ENCODE data around the gene CD300LG. TPM values are rescaled to one million over a fixed set of nuclear protein-coding genes. Genes with fewer than 3 reads are reported as not detected.

Gene CD300LG
- polyA plus RNA-seq, 3 donors: not detected

- peaks cover 0 to 9% (median 2%) of the 10 kb centered on the region in 7 donors for H3K9me3 Mint-ChIP-seq
- H3K27me3 ChIP-seq (ENCODE audit: control insufficient read depth in 2 of 2, insufficient read depth in 2 of 2, low read length in 2 of 2): no peaks in the 10 kb centered on the region
- no peak for TF ChIP-seq CTCF (IDR thresholded peaks at IDR 0.05)
- H3K4me2 ChIP-seq (replicated peaks; ENCODE audit: extremely low read depth, low read length, poor library complexity, severe bottlenecking): no peak overlapping the region
- no peak overlapping the region for H2AFZ ChIP-seq (ENCODE audit: insufficient read depth, low read depth, low read length, poor library complexity, severe bottlenecking)
- peaks cover 5 to 15% (median 5%) of the 10 kb centered on the region in 3 donors for H3K27me3 Mint-ChIP-seq (ENCODE audit: low read depth in 3 of 3)
- no peaks in the 10 kb centered on the region for H3K4me1 ChIP-seq (ENCODE audit: control insufficient read depth in 1 of 2, insufficient read depth in 2 of 2, low read length in 2 of 2)
- intact Hi-C loops (cut with micrococcal nuclease): no loop called here
- peaks cover 0 to 7% of the 10 kb centered on the region in 2 donors for H3K9me3 ChIP-seq (replicated peaks in 1 of 2; ENCODE audit: control insufficient read depth in 1 of 2, insufficient read depth in 1 of 2, low read length in 2 of 2)
- 94% methylated on average over 2 of the region's 3 CpGs for WGBS (ENCODE audit: insufficient coverage)
- no peak overlapping the region for H3K4me3 Mint-ChIP-seq
- DNase-seq: no peak
- peaks cover 11% of the 10 kb centered on the region for H3K4me1 Mint-ChIP-seq
- H3K36me3 Mint-ChIP-seq: no peaks in the 10 kb centered on the region
- H3K4me3 ChIP-seq (replicated peaks in 1 of 3; ENCODE audit: low read depth in 2 of 3, low read length in 3 of 3): no peak overlapping the region
- H3K79me2 ChIP-seq (ENCODE audit: insufficient read depth, low read length): no peaks in the 10 kb centered on the region
- no peak overlapping the region for H3K27ac ChIP-seq (ENCODE audit: low read depth in 1 of 2, low read length in 2 of 2)
- H3K36me3 ChIP-seq (replicated peaks in 1 of 2; ENCODE audit: control insufficient read depth in 1 of 2, insufficient read depth in 2 of 2, low read length in 2 of 2): no peaks in the 10 kb centered on the region
- no peak overlapping the region for H3K9ac ChIP-seq (ENCODE audit: insufficient read depth, low read length, poor library complexity, severe bottlenecking)
- no peak overlapping the region for H3K27ac Mint-ChIP-seq
- no peaks in the 10 kb centered on the region for H4K20me1 ChIP-seq (ENCODE audit: insufficient read depth, low read length)
Observed at GRCh38 chr17:43856141-43856540, 9.2 kb downstream of the CD300LG start.

- H3K79me2 ChIP-seq (ENCODE audit: insufficient read depth, low read length): no peaks in the 10 kb centered on the region
- no peaks in the 10 kb centered on the region for H3K36me3 ChIP-seq (replicated peaks in 1 of 2; ENCODE audit: control insufficient read depth in 1 of 2, insufficient read depth in 2 of 2, low read length in 2 of 2)
- no peak for TF ChIP-seq CTCF (IDR thresholded peaks at IDR 0.05)
- H3K9ac ChIP-seq (ENCODE audit: insufficient read depth, low read length, poor library complexity, severe bottlenecking): no peak overlapping the region
- H4K20me1 ChIP-seq (ENCODE audit: insufficient read depth, low read length): no peaks in the 10 kb centered on the region
- H3K27me3 ChIP-seq (ENCODE audit: control insufficient read depth in 2 of 2, insufficient read depth in 2 of 2, low read length in 2 of 2): no peaks in the 10 kb centered on the region
- H3K4me2 ChIP-seq (replicated peaks; ENCODE audit: extremely low read depth, low read length, poor library complexity, severe bottlenecking): no peak overlapping the region
- no peak overlapping the region for H3K27ac ChIP-seq (ENCODE audit: low read depth in 1 of 2, low read length in 2 of 2)
- H3K27me3 Mint-ChIP-seq (ENCODE audit: low read depth in 3 of 3): peaks cover 5 to 15% (median 5%) of the 10 kb centered on the region in 3 donors
- 98% methylated on average over 5 of the region's 5 CpGs for WGBS (ENCODE audit: insufficient coverage)
- H3K4me1 ChIP-seq (ENCODE audit: control insufficient read depth in 1 of 2, insufficient read depth in 2 of 2, low read length in 2 of 2): no peaks in the 10 kb centered on the region
- H3K4me3 ChIP-seq (replicated peaks in 1 of 3; ENCODE audit: low read depth in 2 of 3, low read length in 3 of 3): no peak overlapping the region
- intact Hi-C loops (cut with micrococcal nuclease): no loop called here
- H3K36me3 Mint-ChIP-seq: no peaks in the 10 kb centered on the region
- H3K27ac Mint-ChIP-seq: no peak overlapping the region
- no peak overlapping the region for H2AFZ ChIP-seq (ENCODE audit: insufficient read depth, low read depth, low read length, poor library complexity, severe bottlenecking)
- H3K4me3 Mint-ChIP-seq: no peak overlapping the region
- peaks cover 0 to 7% of the 10 kb centered on the region in 2 donors for H3K9me3 ChIP-seq (replicated peaks in 1 of 2; ENCODE audit: control insufficient read depth in 1 of 2, insufficient read depth in 1 of 2, low read length in 2 of 2)
- peaks cover 0 to 9% (median 2%) of the 10 kb centered on the region in 7 donors for H3K9me3 Mint-ChIP-seq
- no peak for DNase-seq
- peaks cover 5% of the 10 kb centered on the region for H3K4me1 Mint-ChIP-seq
Observed at GRCh38 chr17:43857141-43857540, 10.2 kb downstream of the CD300LG start.
